NCI-H82 (cell line): Measurements from ENCODE around the gene CRYZL1.

ENCODE experiments used
- DNase-seq: peaks from one replicate; lab custom pipeline; 2025; lab: John Stamatoyannopoulos, UW

Gene CRYZL1

GRCh38 chr21:33661146-33661545 lies 19.6 kb upstream of the CRYZL1 start:
- no peak for DNase-seq

- DNase-seq = no peak
Observed at GRCh38 chr21:33660406-33660805, 18.9 kb upstream of the CRYZL1 start.

GRCh38 chr21:33659568-33659949 lies 18.0 kb upstream of the CRYZL1 start:
- DNase-seq = no peak

GRCh38 chr21:33658919-33659567 lies 17.5 kb upstream of the CRYZL1 start:
- DNase-seq = no peak

GRCh38 chr21:33657124-33657820 lies 15.7 kb upstream of the CRYZL1 start:
- DNase-seq = no peak

- no peak for DNase-seq
Observed at GRCh38 chr21:33655588-33656221, 14.2 kb upstream of the CRYZL1 start.

- DNase-seq = no peak
Observed at GRCh38 chr21:33654412-33654811, 12.9 kb upstream of the CRYZL1 start.

GRCh38 chr21:33651965-33652680 lies 10.6 kb upstream of the CRYZL1 start:
- peak; percentile 59 for DNase-seq

GRCh38 chr21:33650929-33651509 lies 9.5 kb upstream of the CRYZL1 start:
- no peak for DNase-seq

- no peak for DNase-seq
Observed at GRCh38 chr21:33650230-33650629, 8.7 kb upstream of the CRYZL1 start.

- no peak for DNase-seq
Observed at GRCh38 chr21:33648555-33648954, 7.0 kb upstream of the CRYZL1 start.

- no peak for DNase-seq
Observed at GRCh38 chr21:33647587-33647986, 6.0 kb upstream of the CRYZL1 start.

- DNase-seq = no peak
Observed at GRCh38 chr21:33645730-33646129, 4.2 kb upstream of the CRYZL1 start.

- DNase-seq = no peak
Observed at GRCh38 chr21:33644383-33645074, 3.0 kb upstream of the CRYZL1 start.

- DNase-seq = peak; percentile 64
Observed at GRCh38 chr21:33643658-33644311, 2.2 kb upstream of the CRYZL1 start.

- DNase-seq = peak; percentile 55
Observed at GRCh38 chr21:33642896-33643657, 1.5 kb upstream of the CRYZL1 start.

GRCh38 chr21:33642027-33642895 lies 720 bp upstream of the CRYZL1 start, which contains the start of gene ITSN1:
Gene ITSN1, plus strand, starts transcription at chr21:33642501. Its CDS starts 76,328 bp downstream, at chr21:33718829.
- peak; percentile 100 for DNase-seq

GRCh38 chr21:33640697-33641351 lies 717 bp downstream of the CRYZL1 start:
- peak; percentile 70 for DNase-seq

GRCh38 chr21:33634254-33634653 lies 7.3 kb downstream of the CRYZL1 start:
- no peak for DNase-seq
